ENCODE measurements around the gene TNFRSF12A.

GRCh38 chr16:3013998-3014690 is 6.0 kb upstream of the TNFRSF12A start:
- TF ChIP-seq CTCF (IDR thresholded peaks at IDR 0.05): no peak
- TF ChIP-seq EZH2 (IDR thresholded peaks at IDR 0.05): no peak
- TF ChIP-seq EZH2phosphoT487 (IDR thresholded peaks at IDR 0.05): no peak
